HG02943 (cell line): Measurements from ENCODE around the gene TMEM42.

Experiments
- ATAC-seq: cut with Tn5 transposase; IDR thresholded peaks from one replicate; pipeline ENCODE4 v1.9.1; 2021; ENCODE audit warnings: mild to moderate bottlenecking, low read depth, moderate library complexity; ENCODE audit not compliant: unreplicated experiment

Gene TMEM42

DNA sequence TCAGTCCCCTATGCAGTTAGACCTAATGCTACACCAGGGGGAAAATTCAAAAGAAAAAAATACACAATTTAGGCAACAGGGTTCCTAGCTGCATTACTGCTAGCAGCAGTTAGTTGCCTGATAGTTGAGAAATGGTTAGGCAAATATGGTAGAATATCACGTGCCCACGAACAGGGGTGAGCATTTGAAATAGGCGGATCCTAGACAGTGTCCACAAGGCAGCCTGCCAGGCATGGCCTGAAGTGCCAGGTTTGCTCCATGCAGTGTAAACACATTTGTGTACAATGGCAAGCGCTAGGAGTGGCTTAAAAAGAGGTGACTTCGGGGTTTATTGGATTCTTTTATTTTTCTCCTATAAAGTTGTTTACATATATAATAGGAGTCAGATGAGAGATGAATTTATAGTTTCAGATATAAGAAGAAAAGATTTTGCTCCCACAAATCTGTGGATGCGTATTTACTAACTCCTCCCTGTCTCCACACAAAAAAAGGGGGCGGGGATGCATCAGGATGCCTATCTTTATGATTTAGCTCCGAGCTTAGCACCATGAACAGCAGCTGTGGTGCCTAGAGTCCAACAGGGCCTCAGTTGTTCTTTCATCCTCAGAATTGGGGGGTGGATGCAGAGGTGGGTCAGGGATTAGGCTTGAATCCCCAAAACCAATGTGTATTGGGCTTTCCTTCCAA, 8.8 kb downstream of the TMEM42 start:
- no peak for ATAC-seq

DNA sequence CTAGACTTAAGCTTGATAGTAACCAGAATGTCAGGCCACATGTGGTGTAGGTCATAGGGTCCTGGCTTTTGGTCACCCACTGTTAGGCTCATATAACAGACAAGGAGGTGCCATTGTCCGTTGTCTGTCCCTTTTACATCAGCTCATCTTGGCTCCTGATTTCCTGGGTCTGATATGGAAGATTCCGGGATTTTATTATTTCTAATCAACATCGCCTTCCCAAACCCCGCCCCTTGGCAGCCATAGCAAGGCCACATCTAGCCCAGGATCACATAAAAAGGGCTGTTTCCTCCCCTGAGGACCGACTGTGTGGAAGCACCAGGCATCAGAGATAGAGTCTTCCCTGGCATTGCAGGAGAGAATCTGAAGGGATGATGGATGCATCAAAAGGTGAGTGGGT, 12.6 kb downstream of the TMEM42 start, which contains the start of gene TGM4:
TSS of gene TGM4 (plus strand) at position 301 of the 400 bp plus-strand sequence. CDS start at position 372, 71 bp downstream.
- no peak for ATAC-seq

DNA sequence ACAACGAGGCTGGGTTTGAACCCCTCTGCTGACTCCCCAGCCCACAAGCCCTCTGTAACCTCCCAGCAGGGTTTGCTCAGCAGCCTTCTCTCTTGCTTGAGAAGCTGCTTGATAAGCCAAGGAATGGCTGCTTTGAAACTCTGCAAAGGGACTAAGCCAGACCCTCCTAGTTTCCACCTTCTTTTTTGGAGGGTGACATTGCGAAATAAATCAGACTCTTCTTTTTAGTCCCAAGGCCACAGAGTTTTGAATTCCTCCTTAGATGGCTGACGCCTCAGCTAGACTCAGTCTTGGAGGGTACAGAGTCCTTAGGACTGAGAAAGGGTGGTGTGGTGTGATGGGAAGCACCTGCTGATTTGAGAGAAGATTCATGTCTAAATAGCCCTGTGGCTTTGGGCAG, 13.9 kb downstream of the TMEM42 start:
- ATAC-seq, result no peak

DNA sequence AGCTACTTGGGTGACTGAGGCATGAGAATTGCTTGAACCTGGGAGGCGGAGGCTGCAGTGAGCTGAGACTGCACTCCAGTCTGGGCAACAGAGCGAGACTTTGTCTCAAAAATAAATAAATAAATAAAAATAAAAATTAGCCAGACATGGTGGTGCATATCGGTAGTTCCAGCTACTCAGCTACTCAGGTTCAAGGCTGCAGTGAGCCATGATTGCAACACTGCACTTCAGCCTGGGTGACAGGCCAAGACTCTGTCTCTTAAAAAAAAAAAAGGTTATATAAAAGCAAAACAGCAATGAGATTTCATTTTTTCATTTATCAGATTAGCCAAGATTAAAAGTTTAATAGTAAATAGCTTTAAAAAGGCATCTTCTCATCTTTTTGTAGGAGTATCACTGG, 15.6 kb downstream of the TMEM42 start:
- no peak for ATAC-seq

DNA sequence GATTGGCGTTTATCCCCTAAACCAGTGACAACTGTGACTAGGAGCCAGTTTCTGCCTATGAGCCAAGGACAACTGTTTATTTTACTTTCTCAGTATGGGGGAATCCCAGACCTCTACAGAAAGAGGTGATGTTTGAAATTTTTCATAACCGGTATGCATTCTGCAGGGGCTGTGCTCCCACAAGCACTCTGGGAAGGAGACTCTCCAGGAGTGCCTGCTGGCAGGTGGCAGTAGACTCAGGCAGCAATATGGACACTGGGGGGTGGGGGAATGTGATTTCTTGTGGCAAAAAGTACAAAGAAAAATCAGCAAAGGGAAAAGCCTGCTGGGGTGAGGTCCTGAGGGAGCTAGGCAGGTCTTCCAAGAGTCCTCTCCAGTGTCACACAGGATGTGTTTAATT, 18.6 kb downstream of the TMEM42 start:
- ATAC-seq, result no peak

DNA sequence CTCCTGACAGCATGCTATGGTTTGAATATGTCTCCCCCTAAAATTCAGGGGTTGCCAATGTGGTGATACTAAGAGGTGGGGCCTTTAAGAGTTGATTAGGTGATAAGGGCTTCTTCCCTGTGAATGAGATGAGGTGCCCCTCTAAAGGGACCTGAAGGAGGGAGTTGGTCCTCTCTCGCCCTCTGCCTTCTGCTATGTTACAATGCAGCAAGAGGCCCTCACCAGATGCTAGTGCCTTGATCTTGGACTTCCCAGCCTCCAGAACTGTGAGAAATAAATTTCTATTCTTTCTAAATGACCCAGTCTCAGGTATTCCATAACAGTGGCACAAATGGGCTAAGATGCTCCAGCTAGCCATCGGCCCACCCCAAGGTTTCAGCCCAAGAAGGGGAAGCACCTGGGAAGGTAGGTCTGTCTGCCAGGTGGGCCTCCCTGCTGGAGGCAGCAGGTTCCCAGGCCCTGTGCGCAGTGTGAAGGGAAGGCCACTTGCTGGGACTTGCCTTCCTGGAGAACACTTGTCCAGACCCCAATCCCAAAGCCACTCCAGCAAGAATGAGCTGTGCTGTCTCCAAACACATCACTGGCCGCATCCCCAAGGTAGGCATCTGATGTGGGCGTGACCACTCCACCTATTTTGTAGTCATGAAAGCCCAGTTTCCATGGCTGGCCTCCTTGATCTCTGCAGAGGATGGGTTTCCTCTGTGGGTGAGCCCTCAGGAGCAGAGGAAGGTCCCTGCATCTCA, 21.7 kb downstream of the TMEM42 start:
- ATAC-seq, result no peak

DNA sequence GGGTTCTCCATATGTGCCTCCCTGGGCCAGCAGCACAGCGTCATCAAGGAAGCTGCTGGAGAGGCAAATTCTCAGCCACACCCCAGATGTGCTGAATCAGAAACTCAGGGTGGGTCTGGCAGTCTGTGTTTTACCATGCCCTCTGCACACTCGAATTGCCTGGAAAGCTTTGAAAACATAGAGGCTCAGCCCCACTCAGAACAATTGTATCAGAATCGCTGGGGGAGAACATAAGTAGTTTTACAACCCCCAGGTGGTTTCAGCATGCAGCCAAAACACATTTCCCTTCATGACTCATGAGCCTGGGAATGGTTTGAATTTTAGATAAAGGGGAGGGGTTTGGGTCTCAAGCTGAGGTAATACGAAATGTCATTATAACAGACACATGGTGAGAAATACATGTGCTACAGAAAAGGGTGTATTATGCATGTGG, 22.3 kb downstream of the TMEM42 start:
- ATAC-seq, result no peak

DNA sequence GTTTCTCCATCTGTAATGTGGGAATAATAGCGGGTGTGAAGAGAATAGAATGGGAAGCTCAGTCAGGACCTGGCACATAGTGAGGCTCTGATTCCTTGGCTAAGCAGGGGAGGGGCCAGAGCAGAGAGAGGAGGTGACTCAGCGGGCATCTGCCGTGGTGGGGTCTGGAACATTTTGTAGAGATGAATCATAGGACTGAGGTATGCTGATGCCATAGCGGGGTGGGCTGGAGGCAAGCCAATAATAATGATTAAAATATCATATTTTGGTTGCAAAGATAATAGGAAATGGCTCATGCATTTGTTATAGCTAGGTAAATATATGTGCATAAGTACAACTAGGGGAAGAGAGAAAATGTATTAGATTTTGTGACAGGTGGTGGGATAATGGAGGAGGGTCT, 23.9 kb downstream of the TMEM42 start:
- ATAC-seq, result no peak

DNA sequence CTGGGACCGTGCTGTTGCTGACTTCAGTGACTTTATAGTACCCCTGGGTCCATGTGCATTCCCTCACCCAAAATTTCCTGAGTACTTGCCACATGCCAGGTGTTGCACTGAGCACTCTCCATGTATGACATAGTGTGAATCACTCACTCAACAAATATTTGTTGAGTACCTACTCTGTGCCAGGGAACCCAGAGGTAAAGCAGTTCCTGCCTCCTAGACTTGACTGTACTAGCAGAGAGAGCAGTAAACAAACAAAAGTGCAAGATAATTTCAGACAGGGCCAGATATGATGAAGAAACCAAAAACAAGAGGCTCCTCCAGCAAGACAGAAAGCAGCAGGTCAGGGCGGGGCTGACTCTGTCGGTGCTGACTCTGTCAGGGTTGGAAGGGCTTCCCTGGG, 24.8 kb downstream of the TMEM42 start:
- no peak for ATAC-seq

DNA sequence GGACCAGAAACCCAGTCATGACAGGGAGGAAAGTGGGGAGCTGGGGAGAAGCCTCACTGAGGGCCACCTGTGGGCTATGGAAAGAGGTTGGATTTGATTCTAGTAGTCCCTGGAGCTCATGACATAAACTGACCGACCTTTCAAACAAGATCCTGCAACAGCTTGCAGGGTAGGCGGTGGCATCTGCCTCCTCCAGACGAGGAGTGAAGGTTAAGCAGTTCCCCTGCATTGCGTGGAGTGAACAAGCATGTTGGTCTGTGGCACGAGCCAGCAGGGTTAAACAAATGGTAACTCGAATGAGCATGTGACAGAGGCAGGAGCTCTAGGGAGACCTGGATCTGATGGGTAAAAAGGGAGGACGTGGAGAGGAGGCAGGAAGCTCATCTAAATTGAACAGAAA, 25.4 kb downstream of the TMEM42 start:
- no peak for ATAC-seq

DNA sequence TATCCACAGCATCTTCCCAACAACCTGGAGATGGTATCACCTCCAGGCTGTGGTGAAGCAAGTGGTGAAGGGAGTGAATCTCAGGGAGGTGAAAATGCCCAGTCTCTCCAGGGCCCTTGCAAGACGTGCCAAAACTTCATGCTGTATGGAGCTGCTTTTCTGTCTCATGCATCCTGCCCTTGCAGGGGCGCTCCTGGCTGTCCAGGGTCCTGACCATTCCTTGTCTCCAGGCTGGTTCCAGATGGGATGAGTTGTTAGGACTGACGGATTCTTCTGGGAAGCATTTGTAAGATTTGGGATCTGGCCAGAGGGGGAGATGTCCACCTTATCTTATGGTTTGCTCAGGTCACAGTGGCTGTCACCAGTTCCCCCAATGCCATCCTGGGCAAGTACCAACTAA, 28.5 kb downstream of the TMEM42 start:
- ATAC-seq, result no peak

DNA sequence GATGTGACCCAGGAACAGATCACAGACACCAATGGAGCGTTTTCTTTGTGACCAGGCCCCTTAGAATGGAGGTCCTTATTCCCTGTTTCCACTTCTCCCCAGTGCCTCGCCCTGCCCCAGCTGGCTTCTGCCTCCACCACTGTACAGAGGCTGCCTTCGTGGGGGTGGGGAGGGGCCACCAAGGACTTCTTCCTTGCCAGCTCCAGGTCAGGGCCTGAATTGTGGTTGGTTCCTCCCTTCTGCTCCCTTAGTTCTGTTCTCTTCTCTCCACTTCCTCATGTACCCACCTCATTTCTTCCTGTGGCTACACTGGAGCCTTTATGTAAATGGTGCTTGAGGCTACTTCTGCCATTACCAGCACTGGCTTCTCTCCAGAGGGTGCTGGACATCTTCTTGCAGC, 29.1 kb downstream of the TMEM42 start:
- ATAC-seq, result no peak

DNA sequence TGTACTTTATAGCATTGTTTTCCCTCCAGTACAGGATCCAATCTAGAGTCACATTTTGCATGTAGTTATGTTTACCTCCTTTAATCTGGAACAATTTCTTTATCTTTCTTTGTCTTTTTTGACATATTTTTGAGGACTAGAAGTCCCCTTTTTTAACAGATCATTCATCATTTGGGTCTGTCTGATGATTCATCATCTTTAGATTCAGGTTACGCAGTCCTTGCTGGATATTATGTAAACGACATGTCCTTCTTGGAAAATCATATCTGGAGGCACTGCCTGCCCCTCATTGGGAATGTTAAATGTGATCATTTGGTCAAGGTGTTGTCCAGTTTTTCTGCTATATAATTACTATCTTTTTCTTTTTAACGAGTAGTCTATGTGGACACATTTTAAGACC, 31.0 kb downstream of the TMEM42 start:
- no peak for ATAC-seq

DNA sequence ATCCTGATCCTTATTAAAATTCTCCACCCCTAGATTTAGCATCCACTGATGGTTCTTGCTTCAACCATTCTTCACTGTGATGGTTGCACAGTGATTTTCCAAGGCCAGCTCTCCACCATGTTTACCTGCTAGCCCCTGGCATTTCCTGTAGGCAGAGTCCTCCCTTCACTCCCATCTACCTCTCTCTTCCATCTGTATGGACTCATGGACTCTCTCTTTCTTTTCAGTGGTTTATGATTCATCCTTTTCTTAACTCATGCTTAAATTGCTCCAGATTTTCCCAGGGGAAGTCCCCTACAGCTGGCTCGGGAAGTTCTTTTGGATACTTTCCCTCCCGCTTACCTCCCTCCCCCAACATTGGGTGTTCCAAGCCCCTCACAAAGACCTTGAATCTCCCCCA, 31.4 kb downstream of the TMEM42 start:
- ATAC-seq, result no peak

DNA sequence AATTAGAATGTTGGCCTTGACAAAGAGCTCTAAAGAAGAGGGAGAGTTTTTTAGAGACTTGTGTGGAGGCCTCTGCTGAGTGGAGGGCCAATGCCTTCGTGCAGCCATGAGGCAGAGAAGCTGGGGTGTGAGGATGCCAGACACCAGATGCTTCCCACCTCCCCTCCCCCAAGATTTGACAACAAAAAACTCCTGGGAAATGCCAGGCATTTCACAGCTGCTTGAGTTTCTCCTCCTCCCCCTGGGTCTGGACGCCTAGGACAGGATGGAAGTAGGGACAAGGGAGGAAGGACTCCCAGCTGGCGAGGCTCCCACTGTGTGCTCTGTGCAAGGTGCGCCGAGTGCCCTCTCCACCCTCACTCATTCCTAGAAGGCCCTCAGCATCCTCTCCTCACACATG, 32.8 kb downstream of the TMEM42 start:
- ATAC-seq, result no peak

DNA sequence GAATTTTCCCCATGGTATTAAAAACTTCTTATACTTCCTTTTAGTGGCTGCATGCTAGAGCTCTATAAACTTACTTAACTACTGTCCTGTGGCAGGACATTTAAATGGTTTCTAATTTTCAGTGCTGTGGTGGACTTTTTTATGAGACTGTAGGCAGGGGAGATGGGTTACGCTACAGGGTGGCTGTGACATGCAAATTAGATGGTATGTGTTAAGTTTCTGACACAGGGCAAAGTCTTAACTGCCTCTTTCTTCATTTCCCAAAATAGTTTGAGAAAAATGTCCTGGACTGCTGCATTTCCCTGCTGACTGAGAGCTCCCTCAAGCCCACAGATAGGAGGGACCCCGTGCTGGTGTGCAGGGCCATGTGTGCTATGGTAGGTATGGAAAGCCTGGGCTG, 34.7 kb downstream of the TMEM42 start:
- no peak for ATAC-seq

DNA sequence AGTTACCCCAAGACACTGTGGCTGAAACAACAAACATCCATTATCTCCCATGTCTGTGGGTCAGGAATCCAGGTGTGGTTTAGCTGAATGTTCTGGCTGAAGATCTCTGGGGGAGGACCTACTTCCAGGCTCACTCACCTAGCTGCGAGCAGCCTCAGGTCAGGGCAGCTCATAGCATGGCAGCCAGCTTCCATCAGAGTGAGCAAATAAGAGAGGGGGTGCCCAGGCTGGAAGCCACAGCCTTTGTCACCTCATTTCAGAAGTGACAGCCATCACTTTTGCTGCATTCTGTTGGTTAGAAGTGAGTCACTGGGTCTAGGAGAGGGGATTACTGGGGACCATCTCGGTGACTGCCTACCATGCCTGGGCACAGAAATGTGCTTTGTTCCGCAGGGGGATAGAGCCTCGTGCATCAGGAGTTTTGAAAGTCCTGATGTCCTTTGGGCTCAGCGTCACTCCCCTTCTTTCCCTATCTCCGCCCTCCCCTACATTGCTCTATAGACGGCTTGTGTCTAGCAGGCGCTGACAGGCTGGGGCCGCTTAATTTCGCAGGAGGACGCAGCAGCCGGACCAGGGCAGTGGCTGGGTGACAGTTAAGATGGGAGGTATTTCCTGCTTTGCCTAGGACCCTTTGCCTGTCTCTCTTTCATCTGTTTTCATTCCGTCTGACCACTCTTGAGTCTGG, 38.1 kb downstream of the TMEM42 start:
- no peak for ATAC-seq

DNA sequence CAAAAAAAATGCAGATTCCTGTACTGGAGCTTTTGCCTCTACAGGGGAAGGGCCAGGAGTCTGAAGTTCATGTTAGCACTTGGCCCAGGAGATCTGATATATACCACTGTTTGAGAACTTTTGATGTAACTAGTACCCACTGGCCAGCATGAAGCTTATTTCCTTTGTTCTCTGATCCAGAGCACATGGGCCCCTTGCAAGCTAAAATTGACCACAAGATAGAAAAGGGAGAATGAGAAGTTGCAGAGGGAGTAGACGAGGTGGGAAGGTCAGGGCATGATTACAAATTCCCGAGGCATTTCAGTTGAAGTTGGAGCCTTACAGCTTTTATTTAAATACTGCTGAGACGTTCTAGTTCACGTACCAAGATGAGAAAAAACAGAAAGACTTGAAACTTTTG, 40.9 kb downstream of the TMEM42 start:
- ATAC-seq, result no peak

DNA sequence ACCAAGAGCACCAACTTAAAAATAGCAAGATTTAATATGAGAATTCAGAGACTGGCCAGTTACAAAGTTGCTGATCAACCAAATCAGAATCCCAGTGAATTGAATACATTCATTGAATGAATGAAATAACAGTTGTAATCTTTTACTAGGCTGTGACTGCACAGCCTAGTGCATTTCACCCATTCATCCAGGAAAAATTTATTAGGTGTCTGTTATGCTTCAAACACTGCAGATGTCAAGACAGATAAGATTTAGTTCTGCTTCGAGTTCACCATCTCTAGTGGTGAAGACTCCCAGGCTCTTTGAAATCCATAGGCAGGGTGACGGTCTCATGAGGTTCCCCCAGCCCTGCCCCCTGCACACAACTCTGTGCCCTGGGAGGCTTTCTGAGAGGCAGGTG, 41.6 kb downstream of the TMEM42 start:
- ATAC-seq, result no peak

DNA sequence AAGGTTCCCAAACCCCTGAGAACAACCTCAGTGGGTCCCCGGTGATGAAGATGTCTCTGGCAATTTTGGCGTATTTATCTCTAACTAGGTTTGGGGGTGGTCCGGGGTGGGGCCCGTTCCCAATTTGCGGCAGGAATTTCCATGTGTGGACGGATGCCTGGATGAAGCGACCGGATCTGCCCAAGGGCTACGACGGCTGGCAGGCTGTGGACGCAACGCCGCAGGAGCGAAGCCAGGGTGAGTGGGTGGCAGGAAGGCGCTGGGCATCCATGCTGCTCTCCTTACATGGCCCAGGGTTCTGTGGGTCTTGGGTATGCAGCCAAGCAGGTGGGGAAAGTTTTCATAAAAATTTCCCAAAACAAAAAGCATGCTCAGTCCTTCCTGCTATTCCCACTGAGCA, 42.0 kb downstream of the TMEM42 start:
- no peak for ATAC-seq

DNA sequence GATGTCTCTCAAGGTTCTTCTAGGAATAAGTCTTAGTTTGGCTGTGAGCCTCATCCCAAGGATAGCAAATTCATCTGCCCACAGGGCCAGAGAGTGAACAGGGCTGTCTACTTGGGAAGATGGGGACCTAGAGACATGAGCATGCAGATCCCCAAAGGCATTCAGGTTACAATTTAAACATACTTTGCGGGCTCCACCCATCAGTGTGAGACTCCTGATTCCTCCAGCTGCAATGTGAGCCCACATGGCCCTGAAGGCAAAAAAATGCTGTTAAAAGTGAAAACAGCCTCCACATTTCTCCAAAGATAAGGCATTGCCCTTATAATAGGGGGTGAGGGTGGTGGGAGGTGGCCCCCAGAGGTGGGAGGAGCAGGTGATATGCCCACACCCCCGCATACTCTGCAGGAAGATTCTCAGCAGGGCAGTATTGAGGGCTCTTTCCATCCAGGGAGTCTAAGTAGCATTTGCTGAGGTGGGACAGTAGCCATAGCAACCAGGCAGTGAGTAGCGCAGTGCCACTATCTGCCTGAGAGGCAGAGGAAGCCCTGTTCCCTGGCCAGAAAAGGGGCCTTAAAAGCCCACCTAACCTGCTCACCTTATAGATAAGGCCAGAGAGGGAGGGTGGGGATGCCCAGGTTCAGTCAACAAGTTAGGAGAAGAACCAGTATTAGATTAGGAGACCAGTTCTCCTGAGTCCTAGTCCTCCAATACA, 43.9 kb downstream of the TMEM42 start:
- no peak for ATAC-seq
